H1 (cell line): ENCODE data around the gene ACAA1. TPM values are rescaled to one million over a fixed set of nuclear protein-coding genes. Genes with fewer than 3 reads are reported as not detected.

Source experiments
- CTCF ChIA-PET: fragments of 300-600 bp; sonication (Branson Sonifier 250); formaldehyde crosslinking; loops from one replicate; lab custom pipeline; 2021; ENCODE audit not compliant: partially characterized antibody; lab: Charles Lee
- POLR2A ChIA-PET: fragments of 300-600 bp; sonication (Branson Sonifier 250); formaldehyde crosslinking; loops from one replicate; lab custom pipeline; 2021; ENCODE audit warnings: inconsistent platforms; ENCODE audit not compliant: partially characterized antibody; lab: Charles Lee
- DNase-seq, 2 experiments: peaks; one replicate each; pipeline versions ENCODE4 v3.0.0 to v3.0.0-alpha.2; 2010 to 2022; ENCODE audit warnings: low spot score in 2 of 2, low read depth in 1 of 2, mixed read lengths in 1 of 2
- FAIRE-seq: peaks from 2 replicates; lab custom pipeline; 2011; peaks lifted over from hg19 to GRCh38; lab: Jason Lieb, UNC
- H2AFZ ChIP-seq: 2 replicates; pipeline ENCODE4 v1.8.1; 2012; ENCODE audit warnings: low read length, inconsistent platforms
- H2AK5ac ChIP-seq: 2 replicates; pipeline ENCODE4 v1.6.1; 2013; ENCODE audit warnings: low read depth, low read length
- H2BK120ac ChIP-seq: replicated peaks from 2 replicates; pipeline ENCODE3; 2013; ENCODE audit warnings: low read depth, low read length, inconsistent platforms
- H2BK12ac ChIP-seq: 2 replicates; pipeline ENCODE4 v1.6.1; 2013; ENCODE audit warnings: low read depth, low read length
- H2BK15ac ChIP-seq: 2 replicates; pipeline ENCODE4 v1.6.1; 2013; ENCODE audit warnings: low read length
- H2BK20ac ChIP-seq: 2 replicates; pipeline ENCODE4 v1.6.1; 2013; ENCODE audit warnings: low read length
- H2BK5ac ChIP-seq: 2 replicates; pipeline ENCODE4 v1.6.1; 2013; ENCODE audit warnings: low read depth, low read length
- H3K14ac ChIP-seq: 2 replicates; pipeline ENCODE4 v1.6.1; 2013; ENCODE audit warnings: inconsistent platforms; ENCODE audit not compliant: insufficient read length
- H3K18ac ChIP-seq: 2 replicates; pipeline ENCODE4 v1.6.1; 2013; ENCODE audit warnings: low read length; ENCODE audit errors: extremely low read depth
- H3K23ac ChIP-seq: 2 replicates; pipeline ENCODE4 v1.6.1; 2013; ENCODE audit warnings: inconsistent platforms; ENCODE audit not compliant: insufficient read length
- H3K23me2 ChIP-seq: 2 replicates; pipeline ENCODE4 v1.6.1; 2013; ENCODE audit warnings: low read depth, low read length
- H3K27ac ChIP-seq: 2 replicates; pipeline ENCODE4 v1.6.1; 2011; ENCODE audit warnings: low read depth, low read length, inconsistent platforms
- H3K27me3 ChIP-seq, 4 experiments: replicated peaks in 1 of 4; 1 replicate in 1 of 4; 2 replicates in 3 of 4; pipeline versions ENCODE4 v1.6.1 to v1.8.1; 2011 to 2013; ENCODE audit warnings: low read length in 3 of 4, mild to moderate bottlenecking in 3 of 4, inconsistent platforms in 2 of 4, mixed read lengths in 2 of 4, moderate library complexity in 1 of 4; ENCODE audit not compliant: control insufficient read depth in 3 of 4, insufficient read depth in 3 of 4; ENCODE audit errors: extremely low read depth in 1 of 4
- H3K36me3 ChIP-seq, 4 experiments: 2 replicates each; pipeline versions ENCODE4 v1.6.1 to v1.8.1; 2011 to 2013; ENCODE audit warnings: mild to moderate bottlenecking in 4 of 4, low read length in 3 of 4, moderate library complexity in 2 of 4, control low read depth in 1 of 4, inconsistent platforms in 1 of 4; ENCODE audit not compliant: insufficient read depth in 4 of 4, control insufficient read depth in 2 of 4
- H3K4ac ChIP-seq: replicated peaks from 2 replicates; pipeline ENCODE3; 2013; ENCODE audit warnings: low read length, low read depth, mixed read lengths, inconsistent platforms; ENCODE audit not compliant: insufficient read length
- H3K4me1 ChIP-seq, 4 experiments: replicated peaks in 1 of 4; 1 replicate in 1 of 4; 2 replicates in 3 of 4; pipeline versions ENCODE4 v1.6.1 to v1.8.1; 2011 to 2013; ENCODE audit warnings: low read length in 3 of 4, inconsistent platforms in 2 of 4, mixed read lengths in 1 of 4; ENCODE audit not compliant: insufficient read depth in 4 of 4, control insufficient read depth in 3 of 4
- H3K4me2 ChIP-seq, 2 experiments: 2 replicates each; pipeline versions ENCODE4 v1.6.1 to v1.8.1; 2011 to 2013; ENCODE audit warnings: low read depth in 2 of 2, low read length in 2 of 2, control low read depth in 1 of 2, inconsistent platforms in 1 of 2, mild to moderate bottlenecking in 1 of 2; ENCODE audit not compliant: insufficient read depth in 1 of 2
- H3K4me3 ChIP-seq, 4 experiments: fragments of 200-600, 300-600 bp in 1 of 4; sonication (generic), shearing (Covaris generic), sonication (Bioruptor Twin) in 1 of 4; 2 replicates each; pipeline versions ENCODE4 v1.5.1 to v1.8.1; 2011 to 2016; ENCODE audit warnings: low read length in 4 of 4, low read depth in 3 of 4, control low read depth in 2 of 4, inconsistent platforms in 2 of 4, mild to moderate bottlenecking in 2 of 4, mixed read lengths in 1 of 4, moderate library complexity in 1 of 4; ENCODE audit not compliant: insufficient read depth in 2 of 4; ENCODE audit errors: extremely low read depth in 1 of 4
- H3K56ac ChIP-seq: replicated peaks from 2 replicates; pipeline ENCODE3; 2013; ENCODE audit warnings: low read depth, mild to moderate bottlenecking, mixed read lengths, low read length, inconsistent platforms; ENCODE audit not compliant: insufficient read length
- H3K79me1 ChIP-seq: 2 replicates; pipeline ENCODE4 v1.6.1; 2013; ENCODE audit warnings: low read depth, low read length, control low read depth
- H3K79me2 ChIP-seq, 2 experiments: 2 replicates each; pipeline versions ENCODE4 v1.6.1 to v1.8.1; 2012 to 2013; ENCODE audit warnings: low read length in 2 of 2, mild to moderate bottlenecking in 2 of 2, inconsistent platforms in 1 of 2; ENCODE audit not compliant: insufficient read depth in 2 of 2, control insufficient read depth in 1 of 2
- H3K9ac ChIP-seq, 4 experiments: replicated peaks in 1 of 4; 1 replicate in 1 of 4; 2 replicates in 3 of 4; pipeline versions ENCODE4 v1.6.1 to v1.8.1; 2011 to 2013; ENCODE audit warnings: low read depth in 3 of 4, low read length in 3 of 4, control low read depth in 2 of 4, mild to moderate bottlenecking in 2 of 4, moderate library complexity in 2 of 4, inconsistent platforms in 1 of 4; ENCODE audit errors: extremely low read depth in 1 of 4
- H3K9me3 ChIP-seq, 2 experiments: 2 replicates each; pipeline versions ENCODE4 v1.6.1 to v1.8.1; 2012 to 2013; ENCODE audit warnings: mild to moderate bottlenecking in 2 of 2, moderate library complexity in 2 of 2, control low read depth in 1 of 2, inconsistent platforms in 1 of 2, low read depth in 1 of 2, low read length in 1 of 2, mixed read lengths in 1 of 2; ENCODE audit not compliant: insufficient read depth in 2 of 2
- H4K20me1 ChIP-seq, 2 experiments: replicated peaks in 1 of 2; 2 replicates each; pipeline versions ENCODE3 to v1.8.1; 2011 to 2013; ENCODE audit warnings: inconsistent platforms in 2 of 2, low read length in 2 of 2, mild to moderate bottlenecking in 1 of 2; ENCODE audit not compliant: insufficient read depth in 2 of 2, control insufficient read depth in 1 of 2
- H4K5ac ChIP-seq: 2 replicates; pipeline ENCODE4 v1.6.1; 2013; ENCODE audit warnings: low read length, low read depth, mixed read lengths, inconsistent platforms; ENCODE audit not compliant: insufficient read length
- H4K8ac ChIP-seq: 2 replicates; pipeline ENCODE4 v1.8.0; 2013; ENCODE audit warnings: mild to moderate bottlenecking, moderate library complexity, low read length, inconsistent platforms; ENCODE audit not compliant: insufficient read depth; ENCODE audit errors: extremely low read depth
- H4K91ac ChIP-seq: replicated peaks from 2 replicates; pipeline ENCODE3; 2013; ENCODE audit warnings: low read length, mixed read lengths, inconsistent platforms; ENCODE audit not compliant: insufficient read length
- BACH1 ChIP-seq: IDR thresholded peaks from 2 replicates; pipeline ENCODE4 v1.6.1; 2012; ENCODE audit warnings: low read length, improper control_type of control experiment
- CBX5 ChIP-seq: fragments of 300-800, 300-1000 bp; sonication (generic); IDR thresholded peaks from 2 replicates; pipeline ENCODE4 v1.7.1; 2016; ENCODE audit warnings: antibody characterized with exemption, low read length, low read depth
- CBX8 ChIP-seq: fragments of 300-800, 300-1000 bp; sonication (generic); IDR thresholded peaks from 2 replicates; pipeline ENCODE4 v1.7.1; 2016; ENCODE audit warnings: low read depth, low read length, borderline replicate concordance
- CHD2 ChIP-seq: IDR thresholded peaks from 2 replicates; pipeline ENCODE4 v1.6.1; 2012; ENCODE audit warnings: low read length, improper control_type of control experiment
- GTF2F1 ChIP-seq: IDR thresholded peaks from 2 replicates; pipeline ENCODE4 v1.6.1; 2012; ENCODE audit warnings: low read depth, low read length, improper control_type of control experiment, borderline replicate concordance
- JUND ChIP-seq: IDR thresholded peaks from 2 replicates; pipeline ENCODE4 v1.6.1; 2011; ENCODE audit warnings: mild to moderate bottlenecking, improper control_type of control experiment, low read length
- NANOG ChIP-seq: IDR thresholded peaks from 2 replicates; pipeline ENCODE4 v1.6.1; 2011; ENCODE audit warnings: low read length, low read depth, mild to moderate bottlenecking, inconsistent platforms; ENCODE audit not compliant: insufficient read depth, poor library complexity, severe bottlenecking
- POU5F1 ChIP-seq: IDR thresholded peaks from 2 replicates; pipeline ENCODE4 v1.6.1; 2011; ENCODE audit warnings: low read depth, mild to moderate bottlenecking, low read length, moderate library complexity
- SIRT6 ChIP-seq: IDR thresholded peaks from one replicate; pipeline ENCODE4 v1.7.1; 2012; ENCODE audit warnings: low read length, inconsistent platforms
- TAF1 ChIP-seq: IDR thresholded peaks from 2 replicates; pipeline ENCODE4 v1.6.1; 2011; ENCODE audit warnings: mild to moderate bottlenecking, low read depth, low read length
- YY1 ChIP-seq: IDR thresholded peaks from 2 replicates; pipeline ENCODE4 v1.6.1; 2011; ENCODE audit warnings: low read depth, mild to moderate bottlenecking, low read length
- ZNF274 ChIP-seq: IDR thresholded peaks from 2 replicates; pipeline ENCODE4 v1.7.0; 2012; ENCODE audit warnings: low read length, borderline replicate concordance; ENCODE audit errors: extremely low read depth
- WGBS, 2 experiments: shearing (Covaris generic) in 1 of 2; methylation state at CpG; one replicate each; pipeline versions ENCODE4 v1.1.6 to v1.1.7; 2013 to 2015; ENCODE audit warnings: low lambda C conversion rate in 2 of 2, mixed read lengths in 2 of 2, inconsistent platforms in 1 of 2, low coverage in 1 of 2, missing lambda C conversion rate in 1 of 2; ENCODE audit not compliant: insufficient replicate concordance in 2 of 2, insufficient coverage in 1 of 2, insufficient read length in 1 of 2; ENCODE audit errors: extremely low coverage in 1 of 2, missing lambda C conversion rate in 1 of 2; 5-methylcytosine and 5-hydroxymethylcytosine counted together
- polyA plus RNA-seq, 7 experiments: library from polyadenylated mRNA; depleted of rRNA in 3 of 7; stranded (reverse) in 5 of 7; unstranded in 2 of 7; fragments of >200 nt in 5 of 7; fragments of 200-250 nt in 2 of 7; gene quantifications; 1 replicate in 5 of 7; 2 replicates in 1 of 7; 4 replicates in 1 of 7; pipeline versions ENCODE4 v1.2.1 to v1.2.3, GENCODE V29; 2011 to 2013; ENCODE audit warnings: missing spikeins in 2 of 7, mixed read lengths in 2 of 7
- total RNA-seq: library from RNA; stranded (reverse); fragmentation: NEBNext Ultra II Directional; extraction: Animal tissue kit (Norgen Biotek cat#: 25700); gene quantifications from 2 replicates; pipeline ENCODE4 v1.2.1, GENCODE V29; 2021

ACAA1 gene
- total and polyA plus RNA-seq, 2 of the 8 experiments (the other 6 are each of a cell fraction or from before 2014, with no cell fraction given) = 23.1 to 34.8 TPM

DNA sequence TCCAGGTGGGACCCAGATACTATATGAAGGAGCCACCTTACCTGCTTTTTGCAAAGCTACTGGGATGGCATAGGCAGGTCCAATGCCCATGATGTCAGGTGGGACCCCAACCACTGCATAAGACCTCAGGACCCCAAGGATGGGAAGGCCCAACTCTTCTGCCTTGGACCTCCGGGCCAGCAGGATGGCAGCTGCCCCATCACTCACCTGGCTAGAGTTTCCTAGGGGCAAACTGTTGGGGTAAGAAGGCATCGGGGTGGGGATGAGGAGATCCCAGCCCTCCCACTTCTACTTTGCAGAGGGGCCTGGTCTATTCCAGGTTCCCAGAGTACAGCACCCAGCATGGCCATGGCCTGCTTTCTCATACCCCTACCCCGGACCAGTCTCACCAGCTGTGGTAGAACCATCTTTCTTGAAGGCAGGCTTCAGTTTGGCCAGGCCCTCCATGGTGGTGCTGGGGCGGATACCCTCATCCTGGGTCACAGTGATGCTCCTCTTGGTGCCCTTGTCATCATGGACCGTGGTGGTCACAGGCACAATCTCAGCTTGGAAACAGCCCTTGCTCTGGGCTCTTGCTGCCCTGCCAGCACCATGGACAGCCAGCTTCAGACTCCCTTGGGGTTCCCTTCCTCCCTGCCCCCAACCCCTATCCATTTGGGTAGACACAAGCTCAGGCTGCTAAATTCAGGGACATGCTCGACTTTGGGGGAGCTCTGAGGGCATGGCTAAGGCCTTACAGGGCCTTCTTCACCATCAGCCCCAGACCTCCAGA, 10.6 kb downstream of the ACAA1 start:
- H3K4me3 ChIP-seq = no peak overlapping the region
- H3K56ac ChIP-seq = no peak overlapping the region
- no peaks in the 10 kb centered on the region for H3K79me2 ChIP-seq
- no peak overlapping the region for H3K27ac ChIP-seq
- no peak overlapping the region for H4K8ac ChIP-seq
- no peaks in the 10 kb centered on the region for H3K4me1 ChIP-seq
- H3K9ac ChIP-seq = no peak overlapping the region
- no peak overlapping the region for H3K18ac ChIP-seq
- H3K23ac ChIP-seq = no peak overlapping the region
- CTCF ChIA-PET = interaction anchor here (0.9 to 9.6 kb wide), 3 partner anchors 7 to 102 kb away, joined by 3 to 105 read pairs (median 3); no protein-coding TSS in a partner anchor
- no peak overlapping the region for H2BK5ac ChIP-seq
- no peak overlapping the region for H2BK15ac ChIP-seq
- no peak for TF ChIP-seq CHD2
- no peak for TF ChIP-seq SIRT6
- no peak for TF ChIP-seq JUND
- no peak for TF ChIP-seq ZNF274
- no peak for TF ChIP-seq POU5F1
- no peak for TF ChIP-seq GTF2F1
- TF ChIP-seq YY1 = no peak
- TF ChIP-seq BACH1 = no peak
- TF ChIP-seq TAF1 = no peak
- no peak for TF ChIP-seq CBX5
- TF ChIP-seq NANOG = no peak
- TF ChIP-seq CBX8 = no peak
- no peak overlapping the region for H2BK20ac ChIP-seq
- peaks cover 5 to 22% of the 10 kb centered on the region in 2 experiments for H4K20me1 ChIP-seq
- WGBS, 2 experiments = 90% methylated on average over 6 of the region's 6 CpGs; no CpG with 5 or more reads in 1 of the 2 experiments
- H3K14ac ChIP-seq = no peak overlapping the region
- H3K36me3 ChIP-seq = peaks cover 31 to 61% (median 54%) of the 10 kb centered on the region in 4 experiments
- H4K5ac ChIP-seq = no peak overlapping the region
- POLR2A ChIA-PET = interaction anchor here (1.2 to 3.2 kb wide), 2 partner anchors 9 to 11 kb away, joined by 5 to 14 read pairs; partner anchors contain the start of gene ACAA1
- no peak overlapping the region for H2BK12ac ChIP-seq
- DNase-seq (no peak), FAIRE-seq (no peak)
- no peak overlapping the region for H2AFZ ChIP-seq
- H3K79me1 ChIP-seq = no peaks in the 10 kb centered on the region
- no peaks in the 10 kb centered on the region for H3K27me3 ChIP-seq
- H3K9me3 ChIP-seq = no peaks in the 10 kb centered on the region
- H2AK5ac ChIP-seq = no peak overlapping the region
- H3K4ac ChIP-seq = no peak overlapping the region
- H3K4me2 ChIP-seq = no peak overlapping the region
- no peaks in the 10 kb centered on the region for H3K23me2 ChIP-seq
- no peak overlapping the region for H2BK120ac ChIP-seq
- H4K91ac ChIP-seq = no peak overlapping the region
